ENCODE data around the gene TMEM45B. TPM values are rescaled to one million over a fixed set of nuclear protein-coding genes. Genes with fewer than 3 reads are reported as not detected.
"Not testable (repeated sequence)": the region's sequence is repeated elsewhere in the genome, so short reads cannot be mapped to it uniquely, and the experiment has no call there.

TMEM45B gene
- 86.0 TPM for total RNA-seq

GRCh38 chr11:129815596-129816461, at the start of gene TMEM45B:
TMEM45B (plus strand) TSS chr11:129815848; CDS start chr11:129852483, 36,635 bp downstream.
- DNase-seq (ENCODE audit: low spot score), result peak; percentile 45

GRCh38 chr11:129766898-129767604, 48.6 kb upstream of the TMEM45B start:
- DNase-seq (ENCODE audit: low spot score), result no peak

- DNase-seq (ENCODE audit: low spot score), result no peak
These were observed 47.8 kb upstream of the TMEM45B start for GRCh38 chr11:129767827-129768226.

GRCh38 chr11:129768356-129768755, 47.3 kb upstream of the TMEM45B start:
- DNase-seq (ENCODE audit: low spot score), result no peak

GRCh38 chr11:129769059-129769458, 46.6 kb upstream of the TMEM45B start:
- DNase-seq (ENCODE audit: low spot score), result no peak

- DNase-seq (ENCODE audit: low spot score), result no peak
These were observed 44.7 kb upstream of the TMEM45B start for GRCh38 chr11:129770993-129771392.

- not testable (repeated sequence) for DNase-seq (ENCODE audit: low spot score)
These were observed 44.2 kb upstream of the TMEM45B start for GRCh38 chr11:129771456-129771855.

- no peak for DNase-seq (ENCODE audit: low spot score)
These were observed 36.8 kb upstream of the TMEM45B start for GRCh38 chr11:129778877-129779276.

GRCh38 chr11:129779342-129779741, 36.3 kb upstream of the TMEM45B start:
- no peak for DNase-seq (ENCODE audit: low spot score)

GRCh38 chr11:129785383-129786111, 30.1 kb upstream of the TMEM45B start:
- DNase-seq (ENCODE audit: low spot score), result no peak

- DNase-seq (ENCODE audit: low spot score), result not testable (repeated sequence)
These were observed 29.6 kb upstream of the TMEM45B start for GRCh38 chr11:129786112-129786416.

GRCh38 chr11:129787532-129788155, 28.0 kb upstream of the TMEM45B start:
- DNase-seq (ENCODE audit: low spot score), result no peak

GRCh38 chr11:129788278-129788677, 27.4 kb upstream of the TMEM45B start:
- DNase-seq (ENCODE audit: low spot score), result no peak

GRCh38 chr11:129790106-129790505, 25.5 kb upstream of the TMEM45B start:
- no peak for DNase-seq (ENCODE audit: low spot score)

- no peak for DNase-seq (ENCODE audit: low spot score)
These were observed 24.1 kb upstream of the TMEM45B start for GRCh38 chr11:129791515-129791914.

GRCh38 chr11:129792663-129793062, 23.0 kb upstream of the TMEM45B start:
- no peak for DNase-seq (ENCODE audit: low spot score)

- DNase-seq (ENCODE audit: low spot score), result no peak
These were observed 20.6 kb upstream of the TMEM45B start for GRCh38 chr11:129795089-129795488.

- no peak for DNase-seq (ENCODE audit: low spot score)
These were observed 17.4 kb upstream of the TMEM45B start for GRCh38 chr11:129798212-129798611.

GRCh38 chr11:129800162-129800561, 15.5 kb upstream of the TMEM45B start:
- DNase-seq (ENCODE audit: low spot score), result not testable (repeated sequence)

- DNase-seq (ENCODE audit: low spot score), result no peak
These were observed 15.0 kb upstream of the TMEM45B start for GRCh38 chr11:129800655-129801054.

GRCh38 chr11:129803533-129803932, 12.1 kb upstream of the TMEM45B start:
- no peak for DNase-seq (ENCODE audit: low spot score)

GRCh38 chr11:129804012-129804411, 11.6 kb upstream of the TMEM45B start:
- DNase-seq (ENCODE audit: low spot score), result no peak
